Hepatocyte (in vitro differentiated cells): ENCODE data around the gene HJURP. TPM values are rescaled to one million over a fixed set of nuclear protein-coding genes. Genes with fewer than 3 reads are reported as not detected.
A peak's percentile ranks its signal among the peaks of the same experiment; 100 is the strongest.

Experiments used
- DNase-seq: peaks from one replicate; pipeline ENCODE4 v3.0.0-alpha.2; 2016; ENCODE audit warnings: low spot score
- H2AFZ ChIP-seq: fragments of 200-600 bp; sonication (generic); 2 replicates; pipeline ENCODE4 v1.6.0; 2016; ENCODE audit warnings: antibody characterized with exemption, mild to moderate bottlenecking
- H3K27ac ChIP-seq: fragments of 200-600 bp; sonication (generic); 2 replicates; pipeline ENCODE4 v1.5.1; 2016; ENCODE audit warnings: mild to moderate bottlenecking
- H3K27me3 ChIP-seq: fragments of 200-600 bp; sonication (generic); 2 replicates; pipeline ENCODE4 v1.6.1; 2016
- H3K36me3 ChIP-seq: fragments of 200-600 bp; sonication (generic); replicated peaks from 2 replicates; pipeline ENCODE4 v1.5.1; 2016; ENCODE audit warnings: low read depth; ENCODE audit not compliant: insufficient read depth
- H3K4me1 ChIP-seq: fragments of 200-600 bp; sonication (generic); 2 replicates; pipeline ENCODE4 v1.5.1; 2016; ENCODE audit warnings: mild to moderate bottlenecking, moderate library complexity; ENCODE audit not compliant: insufficient read depth
- H3K4me2 ChIP-seq: fragments of 200-600 bp; sonication (generic); 2 replicates; pipeline ENCODE4 v1.6.0; 2016
- H3K4me3 ChIP-seq: fragments of 200-600 bp; sonication (generic); 2 replicates; pipeline ENCODE4 v1.5.1; 2016; ENCODE audit warnings: mild to moderate bottlenecking
- H3K79me2 ChIP-seq: fragments of 200-600 bp; sonication (generic); 2 replicates; pipeline ENCODE4 v1.6.0; 2017; ENCODE audit warnings: mild to moderate bottlenecking
- H3K9me2 ChIP-seq: fragments of 200-600 bp; sonication (generic); replicated peaks from 2 replicates; pipeline ENCODE4 v1.6.0; 2017; ENCODE audit warnings: mild to moderate bottlenecking; ENCODE audit not compliant: insufficient read depth
- H3K9me3 ChIP-seq: fragments of 200-600 bp; sonication (generic); 2 replicates; pipeline ENCODE4 v1.5.1; 2016; ENCODE audit warnings: low read depth, mild to moderate bottlenecking
- H4K20me1 ChIP-seq: fragments of 200-600 bp; sonication (generic); 2 replicates; pipeline ENCODE4 v1.6.0; 2016; ENCODE audit warnings: mild to moderate bottlenecking; ENCODE audit not compliant: insufficient read depth, poor library complexity, severe bottlenecking
- EZH2 ChIP-seq: fragments of 200-600 bp; sonication (generic); IDR thresholded peaks from 2 replicates; pipeline ENCODE4 v1.6.1; 2016; ENCODE audit warnings: antibody characterized with exemption, mild to moderate bottlenecking, borderline replicate concordance
- EZH2phosphoT487 ChIP-seq: fragments of 200-600 bp; sonication (generic); IDR thresholded peaks from one replicate; pipeline ENCODE4 v1.6.1; 2018; ENCODE audit warnings: antibody characterized with exemption, mild to moderate bottlenecking, low read depth, moderate library complexity; ENCODE audit not compliant: unreplicated experiment, severe bottlenecking
- WGBS: methylation state at CpG from one replicate; pipeline ENCODE4 v1.1.6; 2016; ENCODE audit warnings: low lambda C conversion rate; ENCODE audit errors: missing lambda C conversion rate; 5-methylcytosine and 5-hydroxymethylcytosine counted together
- polyA plus RNA-seq: library from polyadenylated mRNA; unstranded; fragments of >200 nt; fragmentation: Nextera tagmentation; extraction: Ambion mirVana; gene quantifications from 2 replicates; pipeline ENCODE4 v1.2.1, GENCODE V29; 2016
- total RNA-seq: library from RNA; depleted of rRNA; stranded (reverse); fragments of >200 nt; gene quantifications from 2 replicates; pipeline ENCODE4 v1.2.3, GENCODE V29; 2014
- TF ChIP-seq, protein P1 (sequence below): fragments of 200-600 bp; sonication (generic); IDR thresholded peaks from 2 replicates; pipeline ENCODE4 v1.5.1; 2016; ENCODE audit warnings: antibody characterized with exemption, mild to moderate bottlenecking; ENCODE audit not compliant: poor library complexity

HJURP gene
- total and polyA plus RNA-seq, 2 experiments from 2014 or later: 2.7 to 5.0 TPM

DNA sequence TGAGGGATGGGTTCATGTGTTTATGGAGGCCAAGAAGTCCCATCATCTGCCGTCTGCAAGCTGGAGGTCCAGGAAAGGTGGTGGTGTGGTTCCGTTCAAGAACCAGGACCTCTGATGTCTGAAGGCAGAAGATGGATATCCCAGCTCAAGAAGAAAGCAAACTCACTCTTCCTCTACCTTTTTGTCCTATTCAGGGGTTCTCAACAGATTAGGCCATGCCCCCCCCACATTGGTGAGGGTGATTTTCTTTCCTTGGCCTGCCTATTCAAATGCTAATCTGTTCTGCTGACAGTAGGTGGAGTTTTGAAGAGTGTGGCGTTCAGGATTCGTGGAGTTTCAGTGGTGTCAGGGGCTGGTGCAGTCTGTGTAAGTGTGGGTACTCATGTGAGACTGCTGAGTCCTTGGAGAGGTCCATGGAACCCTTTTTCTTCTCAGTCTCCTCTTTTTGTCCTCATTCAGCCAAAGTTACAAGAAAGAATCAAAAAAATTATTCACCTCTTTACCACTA lies 8.0 kb upstream of the HJURP start:
- Histone ChIP-seq H3K36me3 (no peaks in the 10 kb centered on the region), H3K4me3 (no peak overlapping the region), H4K20me1 (no peaks in the 10 kb centered on the region), H2AFZ (no peak overlapping the region), H3K4me1 (no peaks in the 10 kb centered on the region), H3K27me3 (no peaks in the 10 kb centered on the region), H3K9me3 (no peaks in the 10 kb centered on the region), H3K79me2 (no peaks in the 10 kb centered on the region), H3K4me2 (no peak overlapping the region), H3K9me2 (no peaks in the 10 kb centered on the region), H3K27ac (no peak overlapping the region)
- DNase-seq: no peak
- TF ChIP-seq, protein P1, sequence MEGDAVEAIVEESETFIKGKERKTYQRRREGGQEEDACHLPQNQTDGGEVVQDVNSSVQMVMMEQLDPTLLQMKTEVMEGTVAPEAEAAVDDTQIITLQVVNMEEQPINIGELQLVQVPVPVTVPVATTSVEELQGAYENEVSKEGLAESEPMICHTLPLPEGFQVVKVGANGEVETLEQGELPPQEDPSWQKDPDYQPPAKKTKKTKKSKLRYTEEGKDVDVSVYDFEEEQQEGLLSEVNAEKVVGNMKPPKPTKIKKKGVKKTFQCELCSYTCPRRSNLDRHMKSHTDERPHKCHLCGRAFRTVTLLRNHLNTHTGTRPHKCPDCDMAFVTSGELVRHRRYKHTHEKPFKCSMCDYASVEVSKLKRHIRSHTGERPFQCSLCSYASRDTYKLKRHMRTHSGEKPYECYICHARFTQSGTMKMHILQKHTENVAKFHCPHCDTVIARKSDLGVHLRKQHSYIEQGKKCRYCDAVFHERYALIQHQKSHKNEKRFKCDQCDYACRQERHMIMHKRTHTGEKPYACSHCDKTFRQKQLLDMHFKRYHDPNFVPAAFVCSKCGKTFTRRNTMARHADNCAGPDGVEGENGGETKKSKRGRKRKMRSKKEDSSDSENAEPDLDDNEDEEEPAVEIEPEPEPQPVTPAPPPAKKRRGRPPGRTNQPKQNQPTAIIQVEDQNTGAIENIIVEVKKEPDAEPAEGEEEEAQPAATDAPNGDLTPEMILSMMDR: no peak
- TF ChIP-seq EZH2phosphoT487 (no peak), EZH2 (no peak)
- 69% methylated on average over 4 of the region's 4 CpGs for WGBS

DNA sequence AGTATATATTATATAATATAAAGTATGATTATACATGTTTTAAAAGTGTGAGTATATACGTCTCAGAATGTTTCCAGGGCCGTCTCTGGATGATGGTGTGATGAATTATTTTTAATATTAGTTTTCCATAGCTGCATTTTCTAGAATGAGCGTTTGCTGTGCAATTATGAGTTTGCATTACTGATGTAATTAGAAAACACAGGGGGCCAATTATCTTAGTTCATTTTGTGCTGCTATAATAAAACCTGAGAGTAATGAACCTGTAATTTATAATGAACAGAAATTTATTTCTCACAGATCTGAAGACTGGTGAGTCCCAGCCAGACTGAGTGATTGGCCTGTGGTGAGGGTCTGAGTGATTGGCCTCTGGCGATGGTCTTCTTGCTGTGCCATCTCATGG lies 4.0 kb upstream of the HJURP start:
- H2AFZ ChIP-seq: no peak overlapping the region
- no peak overlapping the region for H3K4me2 ChIP-seq
- no peaks in the 10 kb centered on the region for H3K4me1 ChIP-seq
- no peaks in the 10 kb centered on the region for H3K9me3 ChIP-seq
- no peaks in the 10 kb centered on the region for H3K27me3 ChIP-seq
- no peak overlapping the region for H3K27ac ChIP-seq
- no peak overlapping the region for H3K4me3 ChIP-seq
- DNase-seq: no peak
- H3K9me2 ChIP-seq: no peaks in the 10 kb centered on the region
- no peaks in the 10 kb centered on the region for H4K20me1 ChIP-seq
- TF ChIP-seq EZH2phosphoT487: no peak
- TF ChIP-seq EZH2: no peak
- TF ChIP-seq, protein P1: no peak
- H3K79me2 ChIP-seq: peaks cover 5% of the 10 kb centered on the region
- no peaks in the 10 kb centered on the region for H3K36me3 ChIP-seq
- WGBS: 98% methylated on average over 4 of the region's 4 CpGs

DNA sequence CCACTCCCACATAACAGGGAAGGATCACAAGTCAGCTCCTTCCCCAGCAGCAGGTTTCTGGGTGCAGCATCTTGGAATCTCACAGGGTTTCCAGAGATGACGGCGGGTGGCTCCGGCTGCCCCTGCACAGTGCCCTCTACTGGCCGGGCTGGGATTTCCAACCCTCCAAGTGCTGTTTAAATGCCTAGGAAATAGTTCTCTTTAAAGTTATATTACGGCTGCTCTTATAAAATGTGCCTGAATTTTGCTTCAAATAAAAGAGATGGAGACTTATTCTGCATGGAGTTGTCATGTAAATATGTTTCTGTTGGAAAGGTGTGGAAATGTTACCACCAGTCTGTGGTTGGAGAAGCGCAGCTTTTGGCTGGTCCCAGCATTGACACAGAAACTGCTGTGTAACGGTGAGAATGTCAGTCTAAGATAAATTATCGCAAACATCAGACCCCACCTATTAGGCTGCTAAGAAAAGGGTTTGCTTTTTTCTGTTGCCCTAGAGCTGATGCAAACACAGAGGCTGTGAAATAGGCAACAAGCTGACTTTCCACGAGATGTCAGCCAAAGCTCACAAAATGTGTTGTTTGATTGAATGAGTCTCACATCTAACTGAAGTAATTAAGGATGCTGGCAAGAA lies 3.3 kb upstream of the HJURP start:
- peak; percentile 45 for DNase-seq
- no peak overlapping the region for H3K4me2 ChIP-seq
- WGBS: 52% methylated on average over 9 of the region's 9 CpGs

More for the DNA sequence above, 3.3 kb upstream of the HJURP start:
- Histone ChIP-seq H4K20me1 (no peaks in the 10 kb centered on the region), H3K4me1 (no peaks in the 10 kb centered on the region), H3K9me2 (no peaks in the 10 kb centered on the region), H3K4me3 (no peak overlapping the region), H3K36me3 (no peaks in the 10 kb centered on the region), H3K27ac (no peak overlapping the region), H3K79me2 (peaks cover 12% of the 10 kb centered on the region), H2AFZ (no peak overlapping the region), H3K27me3 (no peaks in the 10 kb centered on the region), H3K9me3 (no peaks in the 10 kb centered on the region)
- TF ChIP-seq, protein P1: peak; percentile 52
- TF ChIP-seq EZH2: no peak
- TF ChIP-seq EZH2phosphoT487: no peak
